Measurements from ENCODE around the gene CPNE4. TPM values are rescaled to one million over a fixed set of nuclear protein-coding genes. Genes with fewer than 3 reads are reported as not detected.

The CPNE4 gene
- total RNA-seq, 2 donors from 2014 or later = 0.31 to 28.0 TPM

DNA sequence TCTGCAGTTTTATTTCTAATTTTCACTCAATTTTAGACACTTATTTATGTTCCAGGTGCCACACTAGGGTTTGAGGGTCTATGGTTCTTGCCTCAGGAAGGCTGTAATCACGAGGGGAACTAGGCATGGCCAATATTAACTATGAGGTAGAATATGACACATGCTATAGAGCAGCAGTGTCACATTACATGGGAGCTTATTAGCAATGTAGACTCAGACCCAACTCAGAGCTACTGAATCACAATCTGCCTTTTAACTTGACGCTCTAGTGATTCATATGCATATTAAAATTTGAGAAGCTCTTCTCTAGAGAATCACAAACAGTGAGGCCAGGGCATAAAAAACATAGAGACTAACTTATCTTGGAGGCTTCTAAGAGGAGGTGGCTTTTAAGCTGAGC, 499.2 kb downstream of the CPNE4 start:
- TF ChIP-seq, protein P1, sequence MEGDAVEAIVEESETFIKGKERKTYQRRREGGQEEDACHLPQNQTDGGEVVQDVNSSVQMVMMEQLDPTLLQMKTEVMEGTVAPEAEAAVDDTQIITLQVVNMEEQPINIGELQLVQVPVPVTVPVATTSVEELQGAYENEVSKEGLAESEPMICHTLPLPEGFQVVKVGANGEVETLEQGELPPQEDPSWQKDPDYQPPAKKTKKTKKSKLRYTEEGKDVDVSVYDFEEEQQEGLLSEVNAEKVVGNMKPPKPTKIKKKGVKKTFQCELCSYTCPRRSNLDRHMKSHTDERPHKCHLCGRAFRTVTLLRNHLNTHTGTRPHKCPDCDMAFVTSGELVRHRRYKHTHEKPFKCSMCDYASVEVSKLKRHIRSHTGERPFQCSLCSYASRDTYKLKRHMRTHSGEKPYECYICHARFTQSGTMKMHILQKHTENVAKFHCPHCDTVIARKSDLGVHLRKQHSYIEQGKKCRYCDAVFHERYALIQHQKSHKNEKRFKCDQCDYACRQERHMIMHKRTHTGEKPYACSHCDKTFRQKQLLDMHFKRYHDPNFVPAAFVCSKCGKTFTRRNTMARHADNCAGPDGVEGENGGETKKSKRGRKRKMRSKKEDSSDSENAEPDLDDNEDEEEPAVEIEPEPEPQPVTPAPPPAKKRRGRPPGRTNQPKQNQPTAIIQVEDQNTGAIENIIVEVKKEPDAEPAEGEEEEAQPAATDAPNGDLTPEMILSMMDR (IDR thresholded peaks at IDR 0.05) = no peak
- no peaks in the 10 kb centered on the region for H3K36me3 ChIP-seq
- DNase-seq (ENCODE audit: low spot score) = no peak

DNA sequence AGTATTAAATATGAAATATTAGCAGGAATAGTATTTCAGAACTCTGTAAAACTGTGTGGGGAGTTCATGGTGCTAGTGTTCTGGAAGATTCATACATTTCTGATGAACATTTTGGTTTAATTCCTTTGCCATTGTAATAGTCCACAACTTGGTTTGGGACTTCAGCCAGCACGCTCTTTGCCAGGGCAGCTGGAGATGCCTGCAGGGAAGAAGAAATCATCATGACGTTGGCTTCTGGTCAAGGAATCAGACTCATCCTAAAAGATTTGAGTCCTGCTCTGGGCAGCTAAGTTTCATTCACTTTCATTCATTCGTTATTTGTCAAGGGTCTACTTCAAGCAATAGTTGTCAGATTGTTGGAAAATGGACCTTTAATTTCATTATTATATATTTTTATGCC, 499.7 kb downstream of the CPNE4 start:
- Histone ChIP-seq H3K9me3 (no peaks in the 10 kb centered on the region), H3K36me3 (no peaks in the 10 kb centered on the region), H3K27me3 (no peaks in the 10 kb centered on the region), H3K4me3 (no peak overlapping the region), H3K27ac (no peak overlapping the region), H3K4me1 (no peaks in the 10 kb centered on the region)
- DNase-seq (ENCODE audit: low spot score) = no peak
- TF ChIP-seq, protein P1 (IDR thresholded peaks at IDR 0.05) = no peak

More for the DNA sequence above, 499.2 kb downstream of the CPNE4 start:
- Histone ChIP-seq H3K4me1 (no peaks in the 10 kb centered on the region), H3K27ac (no peak overlapping the region), H3K9me3 (no peaks in the 10 kb centered on the region), H3K4me3 (no peak overlapping the region), H3K27me3 (no peaks in the 10 kb centered on the region)

DNA sequence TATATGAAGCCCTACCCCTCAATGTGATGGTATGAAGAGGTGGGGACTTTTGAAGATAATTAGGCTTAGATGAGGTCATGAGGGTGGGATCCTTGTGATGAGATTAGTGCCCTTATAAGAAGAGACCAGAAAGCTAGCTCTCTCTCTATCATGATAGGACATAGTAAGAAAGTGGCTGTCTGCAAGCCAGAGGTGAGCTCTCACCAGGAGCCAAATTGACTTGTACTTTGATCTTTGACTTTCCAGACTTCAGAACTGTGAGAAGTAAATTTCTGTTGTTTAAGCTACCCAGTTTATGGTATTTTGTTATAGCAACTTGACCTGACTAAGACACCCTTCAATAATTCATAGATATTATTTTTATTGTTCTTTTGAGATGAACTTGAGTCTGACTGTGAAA, 502.2 kb downstream of the CPNE4 start:
- Histone ChIP-seq H3K9me3 (no peaks in the 10 kb centered on the region), H3K4me1 (no peaks in the 10 kb centered on the region), H3K4me3 (no peak overlapping the region), H3K36me3 (no peaks in the 10 kb centered on the region), H3K27ac (no peak overlapping the region), H3K27me3 (no peaks in the 10 kb centered on the region)
- TF ChIP-seq, protein P1 (IDR thresholded peaks at IDR 0.05) = no peak
- no peak for DNase-seq (ENCODE audit: low spot score)

DNA sequence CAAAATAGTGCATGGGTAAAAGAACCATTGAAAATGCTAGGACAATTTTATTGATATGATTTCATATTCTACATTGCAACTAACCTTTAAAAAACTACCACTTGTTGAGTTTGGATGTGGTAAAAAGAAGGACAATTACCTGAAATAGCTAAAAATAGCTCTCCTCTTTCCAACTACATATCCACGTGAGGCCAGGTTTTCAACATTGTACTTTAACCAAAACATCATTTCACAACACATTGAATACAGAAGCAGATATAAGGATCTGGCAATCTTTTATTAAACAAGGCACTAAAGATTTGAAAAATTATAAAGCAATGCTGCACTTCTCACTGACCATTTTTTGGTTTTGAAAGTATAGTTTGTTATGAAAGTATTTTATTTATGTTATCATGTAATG, 504.0 kb downstream of the CPNE4 start:
- TF ChIP-seq, protein P1 (IDR thresholded peaks at IDR 0.05) = no peak
- Histone ChIP-seq H3K4me3 (no peak overlapping the region), H3K36me3 (no peaks in the 10 kb centered on the region), H3K27ac (no peak overlapping the region), H3K9me3 (no peaks in the 10 kb centered on the region), H3K4me1 (no peaks in the 10 kb centered on the region), H3K27me3 (no peaks in the 10 kb centered on the region)
- no peak for DNase-seq (ENCODE audit: low spot score)

DNA sequence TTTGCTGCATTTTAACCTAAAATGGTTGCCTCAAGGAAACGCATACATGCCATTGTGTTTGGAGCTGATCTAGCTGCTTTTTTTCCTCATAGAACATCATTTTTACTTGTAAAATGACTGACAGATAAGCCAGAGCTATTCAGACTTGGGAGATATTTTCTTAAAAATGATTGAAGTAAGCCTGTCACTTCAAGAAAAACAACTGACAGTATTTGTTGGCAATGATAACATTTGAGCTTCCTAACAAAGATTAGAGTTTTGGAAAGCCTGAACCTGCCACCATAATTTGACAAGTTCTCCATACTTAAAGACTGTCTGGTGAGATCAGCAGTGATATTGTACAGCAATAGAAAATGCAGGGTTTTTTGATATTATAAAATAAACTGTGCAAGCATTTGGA, 504.4 kb downstream of the CPNE4 start:
- Histone ChIP-seq H3K27me3 (no peaks in the 10 kb centered on the region), H3K4me1 (no peaks in the 10 kb centered on the region), H3K4me3 (no peak overlapping the region), H3K36me3 (no peaks in the 10 kb centered on the region), H3K9me3 (no peaks in the 10 kb centered on the region), H3K27ac (no peak overlapping the region)
- TF ChIP-seq, protein P1 (IDR thresholded peaks at IDR 0.05) = no peak
- no peak for DNase-seq (ENCODE audit: low spot score)

DNA sequence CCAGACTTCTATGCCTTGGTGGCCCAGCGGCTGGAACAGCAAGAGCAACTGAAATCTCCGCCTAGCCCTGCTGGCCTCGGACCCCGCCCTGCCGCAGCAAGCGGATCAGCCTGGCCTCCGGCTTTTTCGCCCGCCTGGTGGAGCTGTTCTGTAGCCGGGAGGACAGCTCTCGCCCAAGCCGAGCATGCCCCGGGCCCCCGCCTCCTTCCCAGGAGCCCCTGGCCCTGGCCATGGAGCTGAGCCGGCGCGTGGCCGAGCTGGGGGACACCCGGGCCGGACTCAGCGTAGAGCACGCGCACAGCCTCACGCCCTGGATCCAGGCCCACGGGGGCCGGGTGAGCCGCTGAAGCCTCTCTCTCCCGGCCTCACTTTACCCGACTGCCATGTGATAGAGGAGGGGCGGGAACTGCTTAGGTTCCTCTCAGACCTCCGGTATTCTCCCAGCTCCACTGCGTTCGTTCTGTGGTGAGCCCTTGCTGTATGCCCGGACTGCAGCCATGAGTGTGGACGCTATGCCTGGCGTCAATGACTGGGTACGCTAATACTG, 507.9 kb downstream of the CPNE4 start:
- no peaks in the 10 kb centered on the region for H3K36me3 ChIP-seq
- H3K4me1 ChIP-seq = no peaks in the 10 kb centered on the region

More for the DNA sequence above, 507.9 kb downstream of the CPNE4 start:
- Histone ChIP-seq H3K27ac (no peak overlapping the region), H3K9me3 (no peaks in the 10 kb centered on the region), H3K4me3 (peak overlapping the region; percentile 18 to 42), H3K27me3 (no peaks in the 10 kb centered on the region)
- TF ChIP-seq, protein P1 (IDR thresholded peaks at IDR 0.05) = peak in 1 of 2 donors; percentile 59
- no peak for DNase-seq (ENCODE audit: low spot score)
